ENCODE measurements around the gene LRAT.

GRCh38 chr4:154741131-154741665 is 2.6 kb upstream of the LRAT start:
- no peak for TF ChIP-seq POLR2AphosphoS5 (IDR thresholded peaks at IDR 0.05; ENCODE audit: low read depth, low read length)
- no peak for TF ChIP-seq TAF1 (IDR thresholded peaks at IDR 0.05; ENCODE audit: borderline replicate concordance, insufficient read depth, low read length)
- TF ChIP-seq SIN3A (IDR thresholded peaks at IDR 0.05; ENCODE audit: borderline replicate concordance, insufficient read depth, low read length) = no peak
- no peak for TF ChIP-seq REST (IDR thresholded peaks at IDR 0.05; ENCODE audit: insufficient read depth in 1 of 2, low read depth in 2 of 2, low read length in 2 of 2)
